Smooth muscle cell (in vitro differentiated cells): Measurements from ENCODE around the gene ACTG1. TPM values are rescaled to one million over a fixed set of nuclear protein-coding genes. Genes with fewer than 3 reads are reported as not detected.

Source experiments
- DNase-seq: peaks from one replicate; lab custom pipeline; 2025; ENCODE audit not compliant: unreplicated experiment; lab: John Stamatoyannopoulos, UW
- H2AFZ ChIP-seq: fragments of 200-600 bp; sonication (generic); 2 replicates; pipeline ENCODE4 v1.6.0; 2016; ENCODE audit warnings: antibody characterized with exemption, low read depth, mild to moderate bottlenecking
- H3F3A ChIP-seq: fragments of 200-600 bp; sonication (generic); 2 replicates; pipeline ENCODE4 v1.6.0; 2017; ENCODE audit warnings: antibody characterized with exemption, low read depth
- H3K27ac ChIP-seq: fragments of 200-600 bp; sonication (generic); 2 replicates; pipeline ENCODE4 v1.5.1; 2016; ENCODE audit warnings: low read depth, mild to moderate bottlenecking
- H3K27me3 ChIP-seq: fragments of 200-600 bp; sonication (generic); 2 replicates; pipeline ENCODE4 v1.6.1; 2016; ENCODE audit warnings: low read depth, mild to moderate bottlenecking
- H3K36me3 ChIP-seq: fragments of 200-600 bp; sonication (generic); 2 replicates; pipeline ENCODE4 v1.5.1; 2016; ENCODE audit warnings: low read depth
- H3K4me1 ChIP-seq: fragments of 200-600 bp; sonication (generic); 2 replicates; pipeline ENCODE4 v1.5.1; 2016; ENCODE audit warnings: low read depth
- H3K4me2 ChIP-seq: fragments of 200-600 bp; sonication (generic); 2 replicates; pipeline ENCODE4 v1.6.0; 2016; ENCODE audit warnings: mild to moderate bottlenecking
- H3K4me3 ChIP-seq: fragments of 200-600 bp; sonication (generic); 2 replicates; pipeline ENCODE4 v1.5.1; 2016; ENCODE audit warnings: mild to moderate bottlenecking
- H3K79me2 ChIP-seq: fragments of 200-600 bp; sonication (generic); 2 replicates; pipeline ENCODE4 v1.6.0; 2016; ENCODE audit warnings: low read depth, mild to moderate bottlenecking
- H3K9ac ChIP-seq: fragments of 200-600 bp; sonication (generic); 2 replicates; pipeline ENCODE4 v1.6.0; 2016; ENCODE audit warnings: low read depth
- H3K9me3 ChIP-seq: fragments of 200-600 bp; sonication (generic); replicated peaks from 2 replicates; pipeline ENCODE4 v1.5.1; 2016; ENCODE audit warnings: low read depth
- H4K20me1 ChIP-seq: fragments of 200-600 bp; sonication (generic); 2 replicates; pipeline ENCODE4 v1.6.0; 2016; ENCODE audit warnings: low read depth
- CTCF ChIP-seq: fragments of 200-600 bp; sonication (generic); IDR thresholded peaks from 2 replicates; pipeline ENCODE4 v1.5.1; 2017; ENCODE audit warnings: borderline replicate concordance, mild to moderate bottlenecking, antibody characterized with exemption; ENCODE audit not compliant: insufficient read depth, poor library complexity, severe bottlenecking
- WGBS: methylation state at CpG from one replicate; pipeline ENCODE4 v1.1.7; 2016; ENCODE audit warnings: low lambda C conversion rate; 5-methylcytosine and 5-hydroxymethylcytosine counted together
- polyA plus RNA-seq: library from polyadenylated mRNA; unstranded; fragments of >200 nt; fragmentation: Nextera tagmentation; extraction: Ambion mirVana; gene quantifications from 2 replicates; pipeline ENCODE4 v1.2.1, GENCODE V29; 2016
- total RNA-seq: library from RNA; depleted of rRNA; stranded (reverse); fragments of >200 nt; gene quantifications from 2 replicates; pipeline ENCODE4 v1.2.3, GENCODE V29; 2014

Gene ACTG1
- total and polyA plus RNA-seq, 2 experiments from 2014 or later, result 5,332 to 6,793 TPM

DNA sequence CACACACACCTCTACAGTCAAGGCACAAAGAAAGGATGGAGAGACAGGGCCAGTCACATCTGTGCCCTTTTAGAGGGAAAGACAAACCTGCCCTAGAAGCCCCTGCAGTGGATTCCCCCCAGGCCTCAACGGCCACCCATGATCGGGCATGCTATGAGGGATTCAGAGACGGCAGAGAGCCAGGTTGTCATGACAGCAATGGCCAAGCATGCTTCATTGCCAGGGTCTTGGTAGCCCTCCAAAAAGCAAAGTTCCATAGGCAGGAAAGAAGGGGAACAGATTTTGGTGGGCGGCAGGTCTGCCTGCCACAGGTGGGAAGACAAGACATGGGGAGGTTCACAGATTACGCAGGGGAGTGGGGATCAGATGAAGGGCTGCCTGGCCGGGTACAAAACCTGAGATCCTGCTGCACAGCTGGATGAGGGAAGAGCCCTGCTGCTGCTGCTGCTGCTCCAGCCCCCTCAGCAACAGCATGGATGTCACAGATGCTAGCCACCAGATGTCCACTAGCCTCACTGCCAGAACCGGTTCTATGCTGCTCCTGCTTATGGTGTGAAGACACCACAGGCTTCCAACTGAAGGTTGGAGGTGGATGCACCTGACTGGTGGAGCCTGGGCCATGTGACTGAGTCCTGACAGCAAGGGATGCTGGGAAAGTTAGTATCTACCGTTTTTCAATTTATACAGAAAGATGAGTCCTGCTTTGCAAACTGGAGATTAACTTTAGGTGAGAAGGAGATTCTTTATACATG lies 17.8 kb downstream of the ACTG1 start:
- no peak for DNase-seq
- 77% methylated on average over 8 of the region's 8 CpGs for WGBS
- TF ChIP-seq CTCF, result no peak
- Histone ChIP-seq H4K20me1 (no peaks in the 10 kb centered on the region), H3K27ac (no peak overlapping the region), H3K27me3 (no peaks in the 10 kb centered on the region), H3F3A (no peaks in the 10 kb centered on the region), H3K4me1 (peaks cover 5% of the 10 kb centered on the region), H3K9ac (no peak overlapping the region), H3K79me2 (no peaks in the 10 kb centered on the region), H3K36me3 (no peaks in the 10 kb centered on the region), H3K9me3 (no peaks in the 10 kb centered on the region), H3K4me3 (no peak overlapping the region), H2AFZ (no peak overlapping the region), H3K4me2 (no peak overlapping the region)

GRCh38 chr17:81493198-81494038 lies 19.2 kb downstream of the ACTG1 start:
- Histone ChIP-seq H3K27me3 (no peaks in the 10 kb centered on the region), H2AFZ (no peak overlapping the region), H4K20me1 (no peaks in the 10 kb centered on the region), H3F3A (no peaks in the 10 kb centered on the region), H3K4me1 (peaks cover 18% of the 10 kb centered on the region), H3K9ac (no peak overlapping the region), H3K4me3 (no peak overlapping the region), H3K79me2 (no peaks in the 10 kb centered on the region), H3K4me2 (no peak overlapping the region), H3K36me3 (no peaks in the 10 kb centered on the region), H3K27ac (no peak overlapping the region), H3K9me3 (no peaks in the 10 kb centered on the region)
- no peak for TF ChIP-seq CTCF
- WGBS, result 88% methylated on average over 16 of the region's 16 CpGs
- no peak for DNase-seq

DNA sequence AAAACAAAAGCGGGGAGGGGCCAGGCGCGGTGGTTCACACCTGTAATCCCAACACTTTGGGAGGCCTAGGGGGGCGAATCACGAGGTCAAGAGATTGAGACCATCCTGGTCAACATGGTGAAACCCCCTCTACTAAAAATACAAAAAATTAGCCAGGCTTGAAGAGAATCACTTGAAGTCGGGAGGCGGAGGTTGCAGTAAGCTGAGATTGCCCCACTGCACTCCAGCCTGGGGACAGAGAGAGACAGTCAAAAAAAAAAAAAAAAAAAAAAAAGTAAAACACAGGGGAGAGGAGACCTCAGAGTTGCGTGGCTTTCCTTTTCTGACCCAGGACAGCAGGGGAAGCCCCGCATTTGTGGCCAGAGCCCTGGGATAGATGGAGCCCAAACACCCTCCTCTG lies 19.9 kb downstream of the ACTG1 start:
- TF ChIP-seq CTCF, result no peak
- Histone ChIP-seq H3F3A (no peaks in the 10 kb centered on the region), H3K9me3 (no peaks in the 10 kb centered on the region), H3K27ac (no peak overlapping the region), H3K36me3 (no peaks in the 10 kb centered on the region), H3K27me3 (no peaks in the 10 kb centered on the region), H2AFZ (no peak overlapping the region), H3K4me3 (no peak overlapping the region), H3K4me2 (no peak overlapping the region), H3K4me1 (peaks cover 21% of the 10 kb centered on the region), H4K20me1 (no peaks in the 10 kb centered on the region), H3K9ac (no peak overlapping the region), H3K79me2 (no peaks in the 10 kb centered on the region)
- WGBS, result 98% methylated on average over 9 of the region's 9 CpGs
- DNase-seq, result no peak
